GM12865 (cell line): ENCODE results near the gene SLC38A2.
"Not testable (repeated sequence)": the region's sequence is repeated elsewhere in the genome, so short reads cannot be mapped to it uniquely, and the experiment has no call there.

Experiments
- DNase-seq: peaks from one replicate; pipeline ENCODE4 v3.0.0; 2010; ENCODE audit warnings: low read depth
- H3K4me3 ChIP-seq: 2 replicates; pipeline ENCODE4 v1.5.1; 2011; ENCODE audit warnings: mild to moderate bottlenecking, low read depth, low read length, control low read depth
- CTCF ChIP-seq: IDR thresholded peaks from 2 replicates; pipeline ENCODE4 v1.5.1; 2011; ENCODE audit warnings: low read length, control low read depth, low read depth, inconsistent platforms; ENCODE audit not compliant: insufficient read depth; ENCODE audit errors: missing control alignments

The SLC38A2 gene

DNA sequence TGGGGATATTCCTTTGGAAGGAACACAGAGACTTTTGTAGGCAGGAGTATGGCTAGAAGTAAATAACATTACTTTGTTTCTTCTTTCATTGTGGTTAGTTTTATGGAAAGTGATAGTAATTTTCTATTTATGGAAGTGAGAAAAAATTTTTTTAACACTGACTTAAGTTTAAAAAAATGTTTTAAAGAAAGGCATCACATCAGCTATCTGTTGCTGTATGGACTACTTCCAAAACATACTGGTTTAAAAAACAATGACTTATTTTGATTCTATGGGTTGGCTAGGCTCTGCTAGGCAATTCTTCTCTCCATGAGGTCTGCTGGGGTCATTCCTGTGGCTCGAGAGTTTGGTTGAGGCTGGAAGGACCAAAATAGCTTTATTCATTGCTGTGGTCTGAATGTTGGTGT lies 31.7 kb upstream of the SLC38A2 start:
- peak; percentile 18 for DNase-seq
- no peak overlapping the region for H3K4me3 ChIP-seq
- TF ChIP-seq CTCF: no peak

GRCh38 chr12:46403719-46404070 lies 31.1 kb upstream of the SLC38A2 start:
- H3K4me3 ChIP-seq: no peak overlapping the region
- no peak for TF ChIP-seq CTCF

DNA sequence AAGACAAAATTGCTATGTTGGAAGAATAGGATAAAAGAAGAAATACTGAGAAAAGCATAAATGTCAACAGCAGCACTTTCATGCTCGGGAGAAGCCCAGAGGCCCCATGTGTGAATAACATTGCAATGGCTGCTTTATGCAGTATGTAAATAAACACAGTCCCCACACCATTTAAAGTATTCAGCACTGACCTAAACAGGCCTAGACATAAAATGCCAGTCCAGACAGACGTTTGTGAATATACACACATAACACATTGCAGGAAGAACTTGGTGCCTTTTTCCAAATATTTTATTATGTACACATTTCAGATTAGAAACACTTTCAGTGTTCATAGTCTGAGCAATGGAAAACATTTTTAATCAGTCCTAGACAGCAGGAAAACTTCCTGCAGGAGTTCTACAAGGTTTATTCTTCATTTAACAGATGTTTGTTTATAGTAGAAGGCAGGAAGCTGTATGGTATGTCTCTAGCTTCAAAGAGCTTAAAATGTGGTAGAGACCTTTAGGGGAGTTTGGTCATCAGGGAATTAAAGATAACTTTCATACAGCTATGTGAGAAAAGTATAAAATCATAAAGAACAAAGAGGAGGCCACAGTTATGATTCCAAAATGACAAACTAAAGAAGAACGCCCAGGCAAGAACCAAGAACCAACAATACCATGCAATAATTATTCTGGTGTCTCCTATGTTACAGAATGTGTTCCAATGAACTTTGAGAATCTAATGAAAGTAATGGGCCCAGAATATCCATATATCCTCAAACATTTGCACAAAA lies 30.6 kb upstream of the SLC38A2 start:
- no peak overlapping the region for H3K4me3 ChIP-seq
- no peak for DNase-seq
- TF ChIP-seq CTCF: no peak

More at GRCh38 chr12:46403719-46404070, 31.1 kb upstream of the SLC38A2 start:
- DNase-seq: no peak

DNA sequence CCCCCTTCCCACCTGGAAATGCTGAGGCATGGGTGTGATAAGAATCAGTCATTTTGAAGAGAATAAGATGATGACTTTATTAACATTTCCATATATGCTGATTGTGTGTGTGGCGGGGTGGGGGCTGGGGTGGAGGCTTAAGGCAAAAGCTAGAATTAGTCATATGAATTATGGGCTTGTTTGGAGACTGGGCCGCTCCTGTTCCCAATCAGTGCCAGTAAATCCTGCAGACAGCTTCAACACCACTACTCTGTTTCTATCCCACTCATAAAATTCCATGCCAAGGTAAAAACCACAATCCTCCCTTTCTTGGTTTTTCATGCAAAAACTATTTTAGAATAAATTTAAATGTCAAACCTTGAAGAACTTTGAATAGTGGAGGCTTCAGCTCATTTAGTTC lies 29.9 kb upstream of the SLC38A2 start:
- no peak overlapping the region for H3K4me3 ChIP-seq
- DNase-seq: no peak
- TF ChIP-seq CTCF: no peak

DNA sequence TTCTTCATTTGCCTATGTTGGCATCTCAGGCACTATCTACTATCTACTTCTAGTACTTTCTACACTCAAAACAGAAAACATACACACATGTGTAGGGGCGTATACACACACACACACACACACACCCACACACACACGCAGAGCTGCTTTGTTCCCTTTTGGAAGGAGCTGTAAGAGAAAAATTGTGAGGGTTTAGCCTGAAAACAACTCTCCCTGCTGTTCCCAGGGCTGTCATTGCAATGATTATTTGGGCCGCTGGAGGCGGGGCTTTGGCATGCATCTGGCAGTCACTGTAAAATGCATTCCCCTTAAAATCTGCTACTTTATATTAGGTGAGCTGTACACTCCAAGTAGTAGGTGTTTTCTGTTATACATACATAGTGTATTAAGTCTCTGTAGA lies 29.1 kb upstream of the SLC38A2 start:
- H3K4me3 ChIP-seq: no peak overlapping the region

GRCh38 chr12:46400406-46400805 lies 27.8 kb upstream of the SLC38A2 start:
- TF ChIP-seq CTCF: no peak
- H3K4me3 ChIP-seq: no peak overlapping the region
- DNase-seq: no peak

More for the DNA sequence above, 29.1 kb upstream of the SLC38A2 start:
- no peak for DNase-seq
- TF ChIP-seq CTCF: no peak

DNA sequence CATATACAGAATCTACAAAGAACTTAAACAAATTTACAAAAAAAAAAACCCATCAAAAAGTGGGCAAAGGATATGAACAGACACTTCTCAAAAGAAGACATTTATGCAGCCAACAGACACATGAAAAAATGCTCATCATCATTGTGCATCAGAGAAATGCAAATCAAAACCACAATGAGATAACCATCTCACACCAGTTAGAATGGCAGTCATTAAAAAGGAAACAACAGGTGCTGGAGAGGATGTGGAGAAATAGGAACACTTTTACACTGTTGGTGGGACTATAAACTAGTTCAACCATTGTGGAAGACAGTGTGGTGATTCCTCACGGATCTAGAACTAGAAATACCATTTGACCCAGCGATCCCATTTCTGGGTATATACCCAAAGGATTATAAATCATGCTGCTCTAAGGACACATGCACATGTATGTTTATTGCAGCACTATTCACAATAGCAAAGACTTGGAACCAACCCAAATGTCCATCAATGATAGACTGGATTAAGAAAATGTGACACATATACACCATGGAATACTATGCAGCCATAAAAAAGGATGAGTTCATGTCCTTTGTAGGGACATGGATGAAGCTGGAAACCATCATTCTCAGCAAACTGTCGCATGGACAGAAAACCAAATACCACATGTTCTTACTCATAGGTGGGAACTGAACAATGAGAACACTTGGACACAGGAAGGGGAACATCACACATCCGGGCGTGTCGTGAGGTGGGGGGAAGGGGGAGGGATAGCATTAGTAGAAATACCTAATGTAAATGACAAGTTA lies 27.1 kb upstream of the SLC38A2 start:
- not testable (repeated sequence) for H3K4me3 ChIP-seq, DNase-seq
